ENCODE measurements around the gene MAPT. TPM values are rescaled to one million over a fixed set of nuclear protein-coding genes. Genes with fewer than 3 reads are reported as not detected.

Gene MAPT
- total RNA-seq, 1 experiment from 2014 or later = 8.3 TPM

- no peak for DNase-seq (ENCODE audit: low spot score)
- TF ChIP-seq EZH2 (IDR thresholded peaks at IDR 0.05; ENCODE audit: borderline replicate concordance, low read depth, low read length, poor library complexity, severe bottlenecking) (no peak), CTCF (conservative IDR thresholded peaks at IDR 0.05; ENCODE audit: low read depth, low read length) (no peak)
- no peak overlapping the region for H3K27ac ChIP-seq (ENCODE audit: low read depth, low read length, poor library complexity, severe bottlenecking)
- no peak overlapping the region for H3K4me3 ChIP-seq (ENCODE audit: low read depth, low read length, poor library complexity, severe bottlenecking)
- peaks cover 5% of the 10 kb centered on the region for H3K36me3 ChIP-seq (ENCODE audit: insufficient read depth, low read length, poor library complexity, severe bottlenecking)
- POLR2A ChIA-PET (ENCODE audit: low non-redundant PET) = no interaction called here
- BruUV-seq (replicated peaks) = no TSS peak
- CTCF ChIA-PET = no interaction called here
- H3K4me1 ChIP-seq (ENCODE audit: insufficient read depth, low read length, poor library complexity, severe bottlenecking) = no peaks in the 10 kb centered on the region
- H3K27me3 ChIP-seq (replicated peaks; ENCODE audit: insufficient read depth, low read depth, low read length, poor library complexity) = no peaks in the 10 kb centered on the region
- intact Hi-C loops (cut with micrococcal nuclease; ENCODE audit: unreplicated experiment) = no loop called here
- H3K9me3 ChIP-seq (ENCODE audit: low read depth, low read length, poor library complexity, severe bottlenecking) = no peaks in the 10 kb centered on the region
Measured at GRCh38 chr17:46026166-46027047, 132.1 kb downstream of the MAPT start.

GRCh38 chr17:46027048-46027975, 133.0 kb downstream of the MAPT start:
- intact Hi-C loops (cut with micrococcal nuclease; ENCODE audit: unreplicated experiment) = no loop called here
- ChIA-PET POLR2A (ENCODE audit: low non-redundant PET) (no interaction called here), CTCF (no interaction called here)
- Histone ChIP-seq H3K27me3 (replicated peaks; ENCODE audit: insufficient read depth, low read depth, low read length, poor library complexity) (no peaks in the 10 kb centered on the region), H3K9me3 (ENCODE audit: low read depth, low read length, poor library complexity, severe bottlenecking) (no peaks in the 10 kb centered on the region), H3K4me3 (ENCODE audit: low read depth, low read length, poor library complexity, severe bottlenecking) (no peak overlapping the region), H3K36me3 (ENCODE audit: insufficient read depth, low read length, poor library complexity, severe bottlenecking) (peaks cover 7% of the 10 kb centered on the region), H3K4me1 (ENCODE audit: insufficient read depth, low read length, poor library complexity, severe bottlenecking) (no peaks in the 10 kb centered on the region), H3K27ac (ENCODE audit: low read depth, low read length, poor library complexity, severe bottlenecking) (no peak overlapping the region)
- no peak for TF ChIP-seq CTCF (conservative IDR thresholded peaks at IDR 0.05; ENCODE audit: low read depth, low read length)
- no peak for TF ChIP-seq EZH2 (IDR thresholded peaks at IDR 0.05; ENCODE audit: borderline replicate concordance, low read depth, low read length, poor library complexity, severe bottlenecking)
- BruUV-seq (replicated peaks) = no TSS peak
- no peak for DNase-seq (ENCODE audit: low spot score)

GRCh38 chr17:46027976-46028325, 133.6 kb downstream of the MAPT start:
- no peaks in the 10 kb centered on the region for H3K27me3 ChIP-seq (replicated peaks; ENCODE audit: insufficient read depth, low read depth, low read length, poor library complexity)
- no TSS peak for BruUV-seq (replicated peaks)
- ChIA-PET CTCF (no interaction called here), POLR2A (ENCODE audit: low non-redundant PET) (no interaction called here)
- TF ChIP-seq CTCF (conservative IDR thresholded peaks at IDR 0.05; ENCODE audit: low read depth, low read length) = no peak
- TF ChIP-seq EZH2 (IDR thresholded peaks at IDR 0.05; ENCODE audit: borderline replicate concordance, low read depth, low read length, poor library complexity, severe bottlenecking) = no peak
- peaks cover 11% of the 10 kb centered on the region for H3K36me3 ChIP-seq (ENCODE audit: insufficient read depth, low read length, poor library complexity, severe bottlenecking)
- H3K9me3 ChIP-seq (ENCODE audit: low read depth, low read length, poor library complexity, severe bottlenecking) = no peaks in the 10 kb centered on the region
- no peaks in the 10 kb centered on the region for H3K4me1 ChIP-seq (ENCODE audit: insufficient read depth, low read length, poor library complexity, severe bottlenecking)
- no peak overlapping the region for H3K4me3 ChIP-seq (ENCODE audit: low read depth, low read length, poor library complexity, severe bottlenecking)
- no peak for DNase-seq (ENCODE audit: low spot score)
- intact Hi-C loops (cut with micrococcal nuclease; ENCODE audit: unreplicated experiment) = no loop called here
- H3K27ac ChIP-seq (ENCODE audit: low read depth, low read length, poor library complexity, severe bottlenecking) = no peak overlapping the region

All from A673 (cell line).